Mesenchymal stem cell (in vitro differentiated cells and primary cell): ENCODE data around the gene PDE7B.

Experiments
- DNase-seq: peaks from one replicate; pipeline ENCODE4 v3.0.0-alpha.2; 2013
- H2AFZ ChIP-seq: one replicate; pipeline ENCODE4 v1.6.1; 2013; ENCODE audit warnings: low read depth, mild to moderate bottlenecking, control low read depth, inconsistent platforms, low read length, moderate library complexity
- H2AK5ac ChIP-seq: 2 replicates; pipeline ENCODE4 v1.6.1; 2013; ENCODE audit warnings: low read length, moderate library complexity, mild to moderate bottlenecking, inconsistent platforms; ENCODE audit not compliant: severe bottlenecking
- H2BK120ac ChIP-seq: one replicate; pipeline ENCODE4 v1.6.1; 2013; ENCODE audit warnings: low read depth, mild to moderate bottlenecking, inconsistent platforms, low read length, moderate library complexity
- H2BK12ac ChIP-seq, 2 experiments: one replicate each; pipeline ENCODE4 v1.6.1; 2013; ENCODE audit warnings: inconsistent platforms in 2 of 2, low read length in 2 of 2, mild to moderate bottlenecking in 2 of 2, moderate library complexity in 2 of 2, control low read depth in 1 of 2
- H2BK15ac ChIP-seq: one replicate; pipeline ENCODE4 v1.6.1; 2013; ENCODE audit warnings: mild to moderate bottlenecking, low read depth, inconsistent platforms; ENCODE audit not compliant: poor library complexity, severe bottlenecking
- H2BK5ac ChIP-seq: 2 replicates; pipeline ENCODE4 v1.6.1; 2013; ENCODE audit warnings: low read depth, mild to moderate bottlenecking, low read length, control low read depth, inconsistent platforms; ENCODE audit not compliant: poor library complexity, severe bottlenecking
- H3K14ac ChIP-seq, 2 experiments: one replicate each; pipeline ENCODE4 v1.6.1; 2013; ENCODE audit warnings: inconsistent platforms in 2 of 2, low read length in 2 of 2, control low read depth in 1 of 2, mild to moderate bottlenecking in 1 of 2, moderate library complexity in 1 of 2
- H3K18ac ChIP-seq, 2 experiments: one replicate each; pipeline ENCODE4 v1.6.1; 2013; ENCODE audit warnings: inconsistent platforms in 2 of 2, low read length in 2 of 2, control low read depth in 1 of 2, low read depth in 1 of 2, mild to moderate bottlenecking in 1 of 2
- H3K23ac ChIP-seq, 2 experiments: one replicate each; pipeline ENCODE4 v1.6.1; 2013; ENCODE audit warnings: inconsistent platforms in 2 of 2, low read length in 2 of 2, mild to moderate bottlenecking in 2 of 2, moderate library complexity in 2 of 2, control low read depth in 1 of 2
- H3K27ac ChIP-seq: 2 replicates; pipeline ENCODE4 v1.5.1; 2013; ENCODE audit warnings: mild to moderate bottlenecking, moderate library complexity, low read length, control low read depth, inconsistent platforms; ENCODE audit not compliant: poor library complexity, severe bottlenecking
- H3K27me3 ChIP-seq, 2 experiments: 2 replicates each; pipeline versions ENCODE4 v1.6.1 to v1.7.0; 2013; ENCODE audit warnings: low read length in 2 of 2, mild to moderate bottlenecking in 2 of 2, moderate library complexity in 2 of 2, control low read depth in 1 of 2, inconsistent platforms in 1 of 2; ENCODE audit not compliant: control insufficient read depth in 1 of 2, insufficient read depth in 1 of 2
- H3K36me3 ChIP-seq, 2 experiments: 2 replicates each; pipeline versions ENCODE4 v1.6.1 to v1.7.0; 2013; ENCODE audit warnings: low read length in 2 of 2, control low read depth in 1 of 2, inconsistent platforms in 1 of 2, low read depth in 1 of 2, mild to moderate bottlenecking in 1 of 2; ENCODE audit not compliant: insufficient read depth in 2 of 2, control insufficient read depth in 1 of 2
- H3K4ac ChIP-seq, 2 experiments: one replicate each; pipeline ENCODE4 v1.6.1; 2013; ENCODE audit warnings: inconsistent platforms in 2 of 2, low read length in 2 of 2, mild to moderate bottlenecking in 2 of 2, moderate library complexity in 2 of 2, control low read depth in 1 of 2, low read depth in 1 of 2
- H3K4me1 ChIP-seq: 2 replicates; pipeline ENCODE4 v1.6.1; 2013; ENCODE audit warnings: low read depth, low read length, control low read depth; ENCODE audit not compliant: control insufficient read depth, insufficient read depth
- H3K4me2 ChIP-seq: 2 replicates; pipeline ENCODE4 v1.6.1; 2013; ENCODE audit warnings: low read length, mild to moderate bottlenecking, inconsistent platforms; ENCODE audit not compliant: poor library complexity, severe bottlenecking
- H3K4me3 ChIP-seq, 2 experiments: 2 replicates each; pipeline versions ENCODE4 v1.5.1 to v1.7.0; 2013; ENCODE audit warnings: low read length in 2 of 2, mild to moderate bottlenecking in 2 of 2, control low read depth in 1 of 2, low read depth in 1 of 2; ENCODE audit not compliant: insufficient read depth in 1 of 2
- H3K79me1 ChIP-seq: replicated peaks from 2 replicates; pipeline ENCODE4 v1.6.1; 2013; ENCODE audit warnings: mild to moderate bottlenecking, control low read depth, low read length, inconsistent platforms; ENCODE audit not compliant: poor library complexity, severe bottlenecking
- H3K9ac ChIP-seq: 2 replicates; pipeline ENCODE4 v1.7.0; 2013; ENCODE audit warnings: mild to moderate bottlenecking, low read length, moderate library complexity
- H3K9me3 ChIP-seq: 2 replicates; pipeline ENCODE4 v1.7.0; 2013; ENCODE audit warnings: mild to moderate bottlenecking, low read length; ENCODE audit not compliant: control insufficient read depth
- H4K8ac ChIP-seq: one replicate; pipeline ENCODE4 v1.6.1; 2013; ENCODE audit warnings: inconsistent platforms, mild to moderate bottlenecking, low read length, moderate library complexity
- H4K91ac ChIP-seq: one replicate; pipeline ENCODE4 v1.6.1; 2013; ENCODE audit warnings: mild to moderate bottlenecking, low read length, inconsistent platforms
- WGBS: methylation state at CpG from one replicate; pipeline ENCODE4 v1.1.7; 2013; ENCODE audit warnings: mixed read lengths; 5-methylcytosine and 5-hydroxymethylcytosine counted together

The PDE7B gene

GRCh38 chr6:135869857-135870256 is 18.4 kb downstream of the PDE7B start:
- no peak overlapping the region for H3K4ac ChIP-seq
- H3K4me2 ChIP-seq: no peak overlapping the region
- no peak overlapping the region for H3K27ac ChIP-seq
- no peak overlapping the region for H4K8ac ChIP-seq
- H3K9ac ChIP-seq: no peak overlapping the region
- no peak overlapping the region for H3K23ac ChIP-seq
- no peak overlapping the region for H2BK15ac ChIP-seq
- H3K14ac ChIP-seq: no peak overlapping the region
- H3K9me3 ChIP-seq: no peaks in the 10 kb centered on the region
- H3K4me1 ChIP-seq: no peaks in the 10 kb centered on the region
- peaks cover 6% of the 10 kb centered on the region for H3K79me1 ChIP-seq
- H3K36me3 ChIP-seq: no peaks in the 10 kb centered on the region
- H3K4me3 ChIP-seq: no peak overlapping the region
- DNase-seq: no peak
- H2BK12ac ChIP-seq: no peak overlapping the region
- no peaks in the 10 kb centered on the region for H3K27me3 ChIP-seq
- WGBS: 97% methylated on average over 4 of the region's 4 CpGs
- H3K18ac ChIP-seq: no peak overlapping the region
- no peak overlapping the region for H2BK5ac ChIP-seq
- peak overlapping the region; percentile 57 for H2AK5ac ChIP-seq
- peak overlapping the region; percentile 41 for H4K91ac ChIP-seq
- no peak overlapping the region for H2BK120ac ChIP-seq
- no peak overlapping the region for H2AFZ ChIP-seq

GRCh38 chr6:135870722-135871121 is 19.2 kb downstream of the PDE7B start:
- H3K4me3 ChIP-seq: no peak overlapping the region
- no peak overlapping the region for H3K4me2 ChIP-seq
- H3K79me1 ChIP-seq: peaks cover 4% of the 10 kb centered on the region
- H3K27me3 ChIP-seq: no peaks in the 10 kb centered on the region
- H3K4me1 ChIP-seq: no peaks in the 10 kb centered on the region
- no peak overlapping the region for H3K18ac ChIP-seq
- H3K14ac ChIP-seq: no peak overlapping the region
- H4K8ac ChIP-seq: no peak overlapping the region
- peak; percentile 45 for DNase-seq
- H2BK15ac ChIP-seq: no peak overlapping the region
- H3K27ac ChIP-seq: peak overlapping the region; percentile 91
- H2AFZ ChIP-seq: no peak overlapping the region
- no peaks in the 10 kb centered on the region for H3K9me3 ChIP-seq
- H2AK5ac ChIP-seq: no peak overlapping the region
- no peak overlapping the region for H2BK5ac ChIP-seq
- no peak overlapping the region for H2BK120ac ChIP-seq
- WGBS: 36% methylated on average over 2 of the region's 2 CpGs
- no peak overlapping the region for H4K91ac ChIP-seq
- no peak overlapping the region for H2BK12ac ChIP-seq
- H3K9ac ChIP-seq: no peak overlapping the region
- no peak overlapping the region for H3K4ac ChIP-seq
- H3K36me3 ChIP-seq: no peaks in the 10 kb centered on the region
- H3K23ac ChIP-seq: no peak overlapping the region

DNA sequence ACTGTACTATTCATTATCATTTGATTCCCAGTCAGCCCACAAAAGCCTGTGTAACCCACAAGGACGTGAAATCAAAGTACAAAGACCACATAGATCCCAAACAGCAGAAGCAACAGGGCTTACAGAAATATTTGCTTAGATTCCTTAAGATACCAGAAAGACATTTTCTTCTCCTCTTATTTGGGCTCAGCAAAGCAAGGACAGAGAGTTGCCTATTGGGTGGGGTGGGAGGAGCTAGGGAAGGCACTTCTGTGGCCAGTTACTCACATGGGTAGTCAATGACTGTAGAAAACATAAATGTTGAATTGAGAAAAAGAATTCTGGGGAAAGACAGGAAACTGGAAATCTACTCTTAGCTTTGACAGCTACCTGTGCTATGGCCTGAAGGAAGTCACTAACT is 19.8 kb downstream of the PDE7B start:
- no peak overlapping the region for H2BK15ac ChIP-seq
- H3K9ac ChIP-seq: peak overlapping the region; percentile 28
- no peak overlapping the region for H3K4me2 ChIP-seq
- H3K4me1 ChIP-seq: no peaks in the 10 kb centered on the region
- no peaks in the 10 kb centered on the region for H3K9me3 ChIP-seq
- no peak overlapping the region for H3K14ac ChIP-seq
- DNase-seq: no peak
- H3K4ac ChIP-seq: no peak overlapping the region
- H2AK5ac ChIP-seq: no peak overlapping the region
- peak overlapping the region in 1 of 2 experiments; percentile 12 for H3K4me3 ChIP-seq
- 100% methylated on average over 1 of the region's 1 CpG for WGBS
- peak overlapping the region; percentile 91 for H3K27ac ChIP-seq
- H2BK120ac ChIP-seq: no peak overlapping the region
- H4K91ac ChIP-seq: no peak overlapping the region
- H3K18ac ChIP-seq: no peak overlapping the region
- H3K79me1 ChIP-seq: peaks cover 7% of the 10 kb centered on the region
- no peaks in the 10 kb centered on the region for H3K36me3 ChIP-seq
- no peaks in the 10 kb centered on the region for H3K27me3 ChIP-seq
- no peak overlapping the region for H4K8ac ChIP-seq
- no peak overlapping the region for H2AFZ ChIP-seq
- peak overlapping the region; percentile 78 for H2BK5ac ChIP-seq
- no peak overlapping the region for H2BK12ac ChIP-seq
- no peak overlapping the region for H3K23ac ChIP-seq

- H2BK12ac ChIP-seq: no peak overlapping the region
- no peaks in the 10 kb centered on the region for H3K4me1 ChIP-seq
- H4K91ac ChIP-seq: no peak overlapping the region
- no peaks in the 10 kb centered on the region for H3K9me3 ChIP-seq
- no peak overlapping the region for H3K23ac ChIP-seq
- H2BK5ac ChIP-seq: no peak overlapping the region
- H3K27ac ChIP-seq: peak overlapping the region; percentile 91
- H3K14ac ChIP-seq: no peak overlapping the region
- no peak overlapping the region for H2BK120ac ChIP-seq
- H3K4me2 ChIP-seq: no peak overlapping the region
- H3K18ac ChIP-seq: no peak overlapping the region
- no peak overlapping the region for H3K4ac ChIP-seq
- no CpG with 5 or more reads among the region's 1 CpG for WGBS
- peak overlapping the region; percentile 28 for H3K9ac ChIP-seq
- no peaks in the 10 kb centered on the region for H3K36me3 ChIP-seq
- H2AFZ ChIP-seq: no peak overlapping the region
- no peak overlapping the region for H2AK5ac ChIP-seq
- H2BK15ac ChIP-seq: no peak overlapping the region
- H4K8ac ChIP-seq: no peak overlapping the region
- peak overlapping the region in 1 of 2 experiments; percentile 12 for H3K4me3 ChIP-seq
- DNase-seq: no peak
- H3K27me3 ChIP-seq: no peaks in the 10 kb centered on the region
- H3K79me1 ChIP-seq: peaks cover 7% of the 10 kb centered on the region
Observed at GRCh38 chr6:135871878-135872277, 20.4 kb downstream of the PDE7B start.
